KMS-11 (cell line): ENCODE data around the gene KRT72.

ENCODE experiments used
- H2AFZ ChIP-seq: fragments of 200-600 bp; sonication (generic); 2 replicates; pipeline ENCODE4 v1.6.1; 2016; ENCODE audit warnings: antibody characterized with exemption, mixed run types, low read depth
- H3K27ac ChIP-seq: fragments of 200-600 bp; sonication (generic); 2 replicates; pipeline ENCODE4 v1.6.1; 2016; ENCODE audit warnings: mild to moderate bottlenecking, mixed run types
- H3K27me3 ChIP-seq: fragments of 200-600 bp; sonication (generic); 2 replicates; pipeline ENCODE4 v1.6.1; 2017; ENCODE audit warnings: mild to moderate bottlenecking, low read depth, mixed run types, moderate library complexity; ENCODE audit not compliant: insufficient read depth
- H3K36me3 ChIP-seq: fragments of 200-600 bp; sonication (generic); 2 replicates; pipeline ENCODE4 v1.6.1; 2017; ENCODE audit warnings: mild to moderate bottlenecking, mixed run types; ENCODE audit not compliant: insufficient read depth
- H3K4me1 ChIP-seq: fragments of 200-600 bp; sonication (generic); 2 replicates; pipeline ENCODE4 v1.6.1; 2016; ENCODE audit warnings: mild to moderate bottlenecking, low read depth, mixed run types; ENCODE audit not compliant: poor library complexity, severe bottlenecking
- H3K4me2 ChIP-seq: fragments of 200-600 bp; sonication (generic); 2 replicates; pipeline ENCODE4 v1.7.0; 2016; ENCODE audit warnings: mild to moderate bottlenecking, mixed run types
- H3K4me3 ChIP-seq: fragments of 200-600 bp; sonication (generic); IDR thresholded peaks from 2 replicates; pipeline ENCODE4 v1.6.1; 2017; ENCODE audit warnings: low read depth, low read length, mixed read lengths; ENCODE audit not compliant: insufficient read depth
- H3K79me2 ChIP-seq: fragments of 200-600 bp; sonication (generic); 2 replicates; pipeline ENCODE4 v1.6.1; 2016; ENCODE audit warnings: low read depth, mixed run types; ENCODE audit not compliant: insufficient read depth
- H3K9ac ChIP-seq: fragments of 200-600 bp; sonication (generic); 2 replicates; pipeline ENCODE4 v1.6.1; 2016; ENCODE audit warnings: mild to moderate bottlenecking, mixed run types
- H4K20me1 ChIP-seq: fragments of 200-600 bp; sonication (generic); 2 replicates; pipeline ENCODE4 v1.6.1; 2016; ENCODE audit warnings: mild to moderate bottlenecking, mixed run types; ENCODE audit not compliant: insufficient read depth
- CTCF ChIP-seq: fragments of 200-600 bp; sonication (generic); conservative IDR thresholded peaks from 2 replicates; pipeline ENCODE4 v1.6.1; 2017; ENCODE audit warnings: low read depth, mild to moderate bottlenecking, antibody characterized with exemption, low read length, moderate library complexity, mixed read lengths

KRT72 gene

GRCh38 chr12:52540531-52540930 is 60.7 kb downstream of the KRT72 start:
- H3K4me2 ChIP-seq: no peak overlapping the region
- no peaks in the 10 kb centered on the region for H4K20me1 ChIP-seq
- H3K4me1 ChIP-seq: no peaks in the 10 kb centered on the region
- no peaks in the 10 kb centered on the region for H3K79me2 ChIP-seq
- no peak overlapping the region for H3K9ac ChIP-seq
- H3K4me3 ChIP-seq: no peak overlapping the region
- peaks cover 17% of the 10 kb centered on the region for H3K27me3 ChIP-seq
- H2AFZ ChIP-seq: no peak overlapping the region
- no peak overlapping the region for H3K27ac ChIP-seq
- H3K36me3 ChIP-seq: no peaks in the 10 kb centered on the region
- TF ChIP-seq CTCF: no peak

DNA sequence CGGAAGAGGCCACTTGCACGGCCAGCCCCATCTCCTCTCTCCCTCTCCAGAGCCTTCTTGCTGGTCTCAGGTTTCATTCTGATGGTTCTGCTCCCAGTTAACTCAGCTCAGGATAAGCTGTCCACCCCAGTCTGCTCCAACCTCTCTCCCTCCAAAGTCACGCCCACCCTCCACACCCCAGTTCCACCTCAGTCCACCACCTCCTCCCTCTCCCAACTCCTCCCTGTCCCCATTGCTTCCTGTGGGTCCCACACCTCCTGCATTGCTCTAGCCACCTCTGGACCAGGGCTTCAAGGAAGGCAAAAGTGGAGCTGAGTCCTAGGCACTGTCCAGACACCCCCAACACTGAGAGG is 61.5 kb downstream of the KRT72 start:
- no peaks in the 10 kb centered on the region for H3K36me3 ChIP-seq
- TF ChIP-seq CTCF: no peak
- H3K27ac ChIP-seq: no peak overlapping the region
- H3K4me2 ChIP-seq: no peak overlapping the region
- H4K20me1 ChIP-seq: no peaks in the 10 kb centered on the region
- no peaks in the 10 kb centered on the region for H3K79me2 ChIP-seq
- peaks cover 14% of the 10 kb centered on the region for H3K27me3 ChIP-seq
- no peaks in the 10 kb centered on the region for H3K4me1 ChIP-seq
- no peak overlapping the region for H3K4me3 ChIP-seq
- H2AFZ ChIP-seq: no peak overlapping the region
- no peak overlapping the region for H3K9ac ChIP-seq

GRCh38 chr12:52539083-52539820 is 62.0 kb downstream of the KRT72 start:
- no peaks in the 10 kb centered on the region for H3K36me3 ChIP-seq
- H3K4me2 ChIP-seq: no peak overlapping the region
- no peak overlapping the region for H3K9ac ChIP-seq

DNA sequence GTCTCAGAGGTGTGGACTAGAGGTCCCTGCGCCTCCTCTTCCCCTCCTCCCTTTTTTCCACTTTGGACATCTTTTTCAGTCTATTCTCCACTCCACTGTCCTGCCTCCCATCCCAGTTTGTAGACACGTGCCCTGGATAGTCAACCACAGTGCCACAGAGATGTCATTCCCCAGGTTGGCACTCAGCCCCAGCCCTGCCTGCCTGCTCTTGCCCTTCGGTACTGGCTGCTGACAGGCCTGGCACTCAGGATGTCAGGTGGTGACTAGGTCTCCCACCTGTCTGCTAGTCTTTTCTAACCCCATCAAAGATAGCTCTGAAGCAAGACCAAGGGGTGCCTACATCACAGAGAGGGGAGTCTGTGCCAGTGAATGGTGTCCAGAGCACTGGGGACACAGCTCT is 64.2 kb downstream of the KRT72 start:
- no peak overlapping the region for H3K27ac ChIP-seq

More at GRCh38 chr12:52539083-52539820, 62.0 kb downstream of the KRT72 start:
- Histone ChIP-seq H3K27ac (no peak overlapping the region), H3K4me1 (no peaks in the 10 kb centered on the region), H2AFZ (no peak overlapping the region), H3K79me2 (no peaks in the 10 kb centered on the region), H3K4me3 (no peak overlapping the region), H4K20me1 (no peaks in the 10 kb centered on the region), H3K27me3 (peaks cover 14% of the 10 kb centered on the region)
- no peak for TF ChIP-seq CTCF

More for the DNA sequence above, 64.2 kb downstream of the KRT72 start:
- Histone ChIP-seq H3K4me2 (no peak overlapping the region), H3K27me3 (peaks cover 13% of the 10 kb centered on the region), H2AFZ (no peak overlapping the region), H3K79me2 (no peaks in the 10 kb centered on the region), H3K4me1 (no peaks in the 10 kb centered on the region), H3K4me3 (no peak overlapping the region), H3K36me3 (no peaks in the 10 kb centered on the region), H3K9ac (no peak overlapping the region), H4K20me1 (no peaks in the 10 kb centered on the region)
- no peak for TF ChIP-seq CTCF
